ENCODE results near the gene TRAF6. TPM values are rescaled to one million over a fixed set of nuclear protein-coding genes. Genes with fewer than 3 reads are reported as not detected.

Gene TRAF6
- total and polyA plus RNA-seq, 7 donors = 4.7 to 14.9 (median 11.1) TPM

GRCh38 chr11:36500315-36500721 is 9.8 kb downstream of the TRAF6 start:
- 13 to 28% (median 24%) methylated on average over 1 of the region's 1 CpG for WGBS, 3 donors
- ATAC-seq (peak; percentile 97 to 99 (median 98)), DNase-seq (no peak)
- Histone ChIP-seq H3K27ac (peak overlapping the region; percentile 83), H3K4me1 (peaks cover 32% of the 10 kb centered on the region), H3K4me3 (no peak overlapping the region), H3K27me3 (ENCODE audit: insufficient read depth in 3 of 3, low read length in 2 of 3) (no peaks in the 10 kb centered on the region), H3K36me3 (ENCODE audit: insufficient read depth in 1 of 2, low read depth in 1 of 2) (peaks cover 3 to 50% of the 10 kb centered on the region in 2 donors), H3K9me3 (no peaks in the 10 kb centered on the region)
- TF ChIP-seq, protein P1, sequence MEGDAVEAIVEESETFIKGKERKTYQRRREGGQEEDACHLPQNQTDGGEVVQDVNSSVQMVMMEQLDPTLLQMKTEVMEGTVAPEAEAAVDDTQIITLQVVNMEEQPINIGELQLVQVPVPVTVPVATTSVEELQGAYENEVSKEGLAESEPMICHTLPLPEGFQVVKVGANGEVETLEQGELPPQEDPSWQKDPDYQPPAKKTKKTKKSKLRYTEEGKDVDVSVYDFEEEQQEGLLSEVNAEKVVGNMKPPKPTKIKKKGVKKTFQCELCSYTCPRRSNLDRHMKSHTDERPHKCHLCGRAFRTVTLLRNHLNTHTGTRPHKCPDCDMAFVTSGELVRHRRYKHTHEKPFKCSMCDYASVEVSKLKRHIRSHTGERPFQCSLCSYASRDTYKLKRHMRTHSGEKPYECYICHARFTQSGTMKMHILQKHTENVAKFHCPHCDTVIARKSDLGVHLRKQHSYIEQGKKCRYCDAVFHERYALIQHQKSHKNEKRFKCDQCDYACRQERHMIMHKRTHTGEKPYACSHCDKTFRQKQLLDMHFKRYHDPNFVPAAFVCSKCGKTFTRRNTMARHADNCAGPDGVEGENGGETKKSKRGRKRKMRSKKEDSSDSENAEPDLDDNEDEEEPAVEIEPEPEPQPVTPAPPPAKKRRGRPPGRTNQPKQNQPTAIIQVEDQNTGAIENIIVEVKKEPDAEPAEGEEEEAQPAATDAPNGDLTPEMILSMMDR (IDR thresholded peaks at IDR 0.05) = no peak
- intact Hi-C loops (cut with DNase I) = no loop called here

GRCh38 chr11:36499315-36499714 is 10.8 kb downstream of the TRAF6 start:
- ATAC-seq = no peak
- H3K27me3 ChIP-seq (ENCODE audit: insufficient read depth in 3 of 3, low read length in 2 of 3) = no peaks in the 10 kb centered on the region
- intact Hi-C loops (cut with DNase I) = no loop called here
- no peaks in the 10 kb centered on the region for H3K9me3 ChIP-seq
- no peak overlapping the region for H3K27ac ChIP-seq
- no peak overlapping the region for H3K4me3 ChIP-seq
- peaks cover 3 to 60% of the 10 kb centered on the region in 2 donors for H3K36me3 ChIP-seq (ENCODE audit: insufficient read depth in 1 of 2, low read depth in 1 of 2)
- 92 to 97% (median 92%) methylated on average over 4 of the region's 4 CpGs for WGBS, 3 donors
- peaks cover 32% of the 10 kb centered on the region for H3K4me1 ChIP-seq
- DNase-seq = no peak
- TF ChIP-seq, protein P1 (IDR thresholded peaks at IDR 0.05) = no peak

- DNase-seq (no peak), ATAC-seq (no peak)
- intact Hi-C loops (cut with DNase I) = no loop called here
- Histone ChIP-seq H3K4me3 (no peak overlapping the region), H3K27me3 (ENCODE audit: insufficient read depth in 3 of 3, low read length in 2 of 3) (no peaks in the 10 kb centered on the region), H3K27ac (no peak overlapping the region), H3K4me1 (peaks cover 32% of the 10 kb centered on the region), H3K9me3 (no peaks in the 10 kb centered on the region), H3K36me3 (ENCODE audit: insufficient read depth in 1 of 2, low read depth in 1 of 2) (peaks cover 3 to 66% of the 10 kb centered on the region in 2 donors)
- WGBS, 3 donors = 86 to 94% (median 93%) methylated on average over 1 of the region's 1 CpG
- TF ChIP-seq, protein P1 (IDR thresholded peaks at IDR 0.05) = no peak
These were observed 11.4 kb downstream of the TRAF6 start for GRCh38 chr11:36498721-36499120.

- H3K36me3 ChIP-seq (ENCODE audit: insufficient read depth in 1 of 2, low read depth in 1 of 2) = peaks cover 1 to 94% of the 10 kb centered on the region in 2 donors
- H3K9me3 ChIP-seq = no peaks in the 10 kb centered on the region
- intact Hi-C loops (cut with DNase I) = loop anchor here in 1 of 2 donors (5.0 kb wide), 3 partner anchors 116 to 876 kb away; partner anchors contain the start of gene FJX1
- no peak overlapping the region for H3K27ac ChIP-seq
- TF ChIP-seq, protein P1 (IDR thresholded peaks at IDR 0.05) = no peak
- no peaks in the 10 kb centered on the region for H3K27me3 ChIP-seq (ENCODE audit: insufficient read depth in 3 of 3, low read length in 2 of 3)
- DNase-seq (no peak), ATAC-seq (no peak)
- H3K4me1 ChIP-seq = peaks cover 14% of the 10 kb centered on the region
- no peak overlapping the region for H3K4me3 ChIP-seq
These were observed 16.7 kb downstream of the TRAF6 start for GRCh38 chr11:36493332-36493731.

DNA sequence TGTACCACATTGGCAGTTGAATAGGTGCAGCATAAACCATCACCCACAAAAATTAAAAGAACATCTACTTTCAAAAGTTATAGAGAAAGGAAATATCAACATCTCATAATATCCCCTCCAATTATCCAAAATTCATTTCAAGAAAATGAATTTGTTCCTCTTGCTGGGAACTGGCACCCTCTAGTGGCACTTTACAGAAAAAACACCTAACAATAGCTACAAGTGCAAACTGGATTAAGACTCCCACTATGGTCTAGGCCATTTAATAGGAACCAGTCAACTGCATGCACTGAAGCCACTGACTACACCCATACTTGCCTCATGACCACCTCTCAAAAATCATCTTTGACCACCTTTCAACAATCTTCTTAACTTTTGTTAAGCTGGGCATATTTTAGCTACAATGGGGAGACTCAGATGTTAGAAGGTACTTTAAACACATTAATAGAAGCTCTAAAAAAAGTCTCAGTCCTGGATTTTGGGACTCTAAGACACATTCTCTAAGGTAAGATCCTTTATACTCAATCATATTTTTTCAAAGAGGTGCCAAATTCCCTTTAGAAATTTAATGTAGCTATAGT is 17.3 kb downstream of the TRAF6 start:
- DNase-seq = no peak
- intact Hi-C loops (cut with DNase I) = loop anchor here in 1 of 2 donors (5.0 kb wide), 3 partner anchors 116 to 876 kb away; partner anchors contain the start of gene FJX1
- TF ChIP-seq, protein P1 (IDR thresholded peaks at IDR 0.05) = peak; percentile 81
- Histone ChIP-seq H3K27me3 (ENCODE audit: insufficient read depth in 3 of 3, low read length in 2 of 3) (no peaks in the 10 kb centered on the region), H3K36me3 (ENCODE audit: insufficient read depth in 1 of 2, low read depth in 1 of 2) (peaks cover 0 to 94% of the 10 kb centered on the region in 2 donors), H3K4me3 (no peak overlapping the region), H3K4me1 (peaks cover 19% of the 10 kb centered on the region), H3K27ac (no peak overlapping the region), H3K9me3 (no peaks in the 10 kb centered on the region)
- ATAC-seq = peak in 3 of 4 donors; percentile 53 to 71 (median 66)
